IMR-90 (cell line): ENCODE results near the gene TMEM240.

ENCODE experiments used
- BHLHE40 ChIP-seq: fragments of 150-350 bp; IDR thresholded peaks from 2 replicates; pipeline ENCODE4 v1.6.1; 2016; ENCODE audit warnings: mild to moderate bottlenecking, low read depth, low read length
- CEBPB ChIP-seq: IDR thresholded peaks from 2 replicates; pipeline ENCODE4 v1.6.1; 2012; ENCODE audit warnings: low read depth, low read length, improper control_type of control experiment
- CHD1 ChIP-seq: IDR thresholded peaks from 2 replicates; pipeline ENCODE4 v1.6.1; 2012; ENCODE audit warnings: low read depth, low read length, improper control_type of control experiment
- FOS ChIP-seq: fragments of 150-350 bp; IDR thresholded peaks from 2 replicates; pipeline ENCODE4 v1.6.1; 2016; ENCODE audit warnings: low read depth, low read length
- MAFK ChIP-seq: IDR thresholded peaks from 2 replicates; pipeline ENCODE4 v1.6.1; 2012; ENCODE audit warnings: low read depth, low read length, improper control_type of control experiment
- MXI1 ChIP-seq: IDR thresholded peaks from 2 replicates; pipeline ENCODE4 v1.6.1; 2012; ENCODE audit warnings: low read depth, mild to moderate bottlenecking, low read length, moderate library complexity, borderline replicate concordance
- POLR2A ChIP-seq: IDR thresholded peaks from 2 replicates; pipeline ENCODE4 v1.6.1; 2012; ENCODE audit warnings: mild to moderate bottlenecking, low read depth, low read length
- RCOR1 ChIP-seq: IDR thresholded peaks from 2 replicates; pipeline ENCODE4 v1.6.1; 2012; ENCODE audit warnings: mild to moderate bottlenecking, low read length, improper control_type of control experiment; ENCODE audit not compliant: insufficient replicate concordance
- USF2 ChIP-seq: fragments of 150-350 bp; IDR thresholded peaks from 2 replicates; pipeline ENCODE4 v1.6.1; 2017; ENCODE audit warnings: mild to moderate bottlenecking, antibody characterized with exemption, low read length, low read depth
- TF ChIP-seq, protein P1 (sequence below): conservative IDR thresholded peaks from 2 replicates; pipeline ENCODE4 v1.5.1; 2012; ENCODE audit warnings: mild to moderate bottlenecking, low read depth, low read length, improper control_type of control experiment

DNA sequence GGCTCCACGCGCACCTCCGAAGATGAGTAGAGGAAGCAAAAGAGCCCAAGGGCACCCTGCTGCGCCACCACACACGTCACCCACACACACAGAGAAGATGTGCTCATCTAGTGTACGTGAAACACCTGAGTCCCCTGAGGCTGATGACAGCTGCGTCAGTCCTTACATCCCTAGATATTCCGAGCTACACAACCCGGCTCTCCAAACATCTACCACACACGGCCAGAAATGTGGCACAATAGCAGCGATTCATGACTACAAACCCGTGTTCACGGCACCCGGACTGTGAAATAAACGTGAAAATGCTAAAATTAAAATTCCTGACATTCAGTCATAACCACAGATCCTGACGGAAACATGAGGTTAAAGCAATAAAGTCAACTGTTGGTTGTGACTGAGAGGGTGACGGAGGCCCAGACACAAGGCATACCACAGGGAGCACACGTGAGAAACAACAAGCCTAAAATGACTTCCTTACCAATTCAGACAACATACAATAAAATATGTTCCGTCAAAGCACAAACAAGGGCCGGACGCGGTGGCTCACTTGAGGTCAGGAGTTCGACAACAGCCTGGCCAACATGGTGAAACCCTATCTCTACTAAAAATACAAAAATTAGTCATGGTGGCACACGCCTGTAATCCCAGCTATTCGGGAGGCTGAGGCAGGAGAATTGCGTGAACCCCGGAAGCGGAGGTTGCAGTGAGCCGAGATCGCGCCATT lies 26.9 kb upstream of the TMEM240 start:
- TF ChIP-seq, protein P1, sequence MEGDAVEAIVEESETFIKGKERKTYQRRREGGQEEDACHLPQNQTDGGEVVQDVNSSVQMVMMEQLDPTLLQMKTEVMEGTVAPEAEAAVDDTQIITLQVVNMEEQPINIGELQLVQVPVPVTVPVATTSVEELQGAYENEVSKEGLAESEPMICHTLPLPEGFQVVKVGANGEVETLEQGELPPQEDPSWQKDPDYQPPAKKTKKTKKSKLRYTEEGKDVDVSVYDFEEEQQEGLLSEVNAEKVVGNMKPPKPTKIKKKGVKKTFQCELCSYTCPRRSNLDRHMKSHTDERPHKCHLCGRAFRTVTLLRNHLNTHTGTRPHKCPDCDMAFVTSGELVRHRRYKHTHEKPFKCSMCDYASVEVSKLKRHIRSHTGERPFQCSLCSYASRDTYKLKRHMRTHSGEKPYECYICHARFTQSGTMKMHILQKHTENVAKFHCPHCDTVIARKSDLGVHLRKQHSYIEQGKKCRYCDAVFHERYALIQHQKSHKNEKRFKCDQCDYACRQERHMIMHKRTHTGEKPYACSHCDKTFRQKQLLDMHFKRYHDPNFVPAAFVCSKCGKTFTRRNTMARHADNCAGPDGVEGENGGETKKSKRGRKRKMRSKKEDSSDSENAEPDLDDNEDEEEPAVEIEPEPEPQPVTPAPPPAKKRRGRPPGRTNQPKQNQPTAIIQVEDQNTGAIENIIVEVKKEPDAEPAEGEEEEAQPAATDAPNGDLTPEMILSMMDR = no peak
- no peak for TF ChIP-seq POLR2A
- TF ChIP-seq CHD1 = no peak
- TF ChIP-seq MXI1 = no peak
- TF ChIP-seq BHLHE40 = no peak
- no peak for TF ChIP-seq FOS
- TF ChIP-seq USF2 = no peak
- TF ChIP-seq MAFK = no peak
- no peak for TF ChIP-seq RCOR1
- TF ChIP-seq CEBPB = no peak
